HepG2 (cell line): ENCODE data around the gene TESK1. TPM values are rescaled to one million over a fixed set of nuclear protein-coding genes. Genes with fewer than 3 reads are reported as not detected.

Experiments used
- ARNT2 ChIP-seq: sonication (generic); formaldehyde crosslinking; IDR thresholded peaks from 2 replicates; pipeline ENCODE4 v1.8.0; 2022; ENCODE audit warnings: mild to moderate bottlenecking, low read depth, missing genetic modification reagents, moderate library complexity
- GLI4 ChIP-seq: sonication (generic); formaldehyde crosslinking; IDR thresholded peaks from 2 replicates; pipeline ENCODE4 v1.5.1; 2020; ENCODE audit warnings: missing genetic modification reagents, mild to moderate bottlenecking, moderate library complexity, borderline replicate concordance
- KMT2A ChIP-seq: sonication (generic); formaldehyde crosslinking; IDR thresholded peaks from 2 replicates; pipeline ENCODE4 v1.4.0; 2020; ENCODE audit warnings: missing genetic modification reagents
- MED13 ChIP-seq: sonication (generic); formaldehyde crosslinking; IDR thresholded peaks from 2 replicates; pipeline ENCODE4 v1.5.0; 2020; ENCODE audit warnings: missing genetic modification reagents
- MLLT10 ChIP-seq: sonication (generic); formaldehyde crosslinking; IDR thresholded peaks from 2 replicates; pipeline ENCODE4 v1.4.0; 2020; ENCODE audit warnings: missing genetic modification reagents
- NKX3-1 ChIP-seq: sonication (generic); formaldehyde crosslinking; IDR thresholded peaks from 2 replicates; pipeline ENCODE4 v1.5.0; 2020; ENCODE audit warnings: missing genetic modification reagents
- PBX2 ChIP-seq: IDR thresholded peaks from 2 replicates; pipeline ENCODE4 v1.6.1; 2016; ENCODE audit warnings: control low read depth
- PCBP2 ChIP-seq: fragments of 200-400 bp; formaldehyde crosslinking; optimal IDR thresholded peaks from 2 replicates; pipeline ENCODE3; 2018; ENCODE audit warnings: low read length, low read depth; ENCODE audit not compliant: poor library complexity, severe bottlenecking
- PTBP1 ChIP-seq: fragments of 200-400 bp; formaldehyde crosslinking; IDR thresholded peaks from 2 replicates; pipeline ENCODE4 v1.6.1; 2018; ENCODE audit warnings: low read length, low read depth; ENCODE audit not compliant: poor library complexity, severe bottlenecking
- RCOR2 ChIP-seq: IDR thresholded peaks from 2 replicates; pipeline ENCODE4 v1.6.1; 2016; ENCODE audit warnings: missing biosample characterization, missing genetic modification reagents
- STAG1 ChIP-seq: sonication (generic); formaldehyde crosslinking; IDR thresholded peaks from 2 replicates; pipeline ENCODE4 v1.4.0; 2020; ENCODE audit warnings: missing genetic modification reagents
- ZBED4 ChIP-seq: sonication (generic); formaldehyde crosslinking; IDR thresholded peaks from 2 replicates; pipeline ENCODE4 v1.4.0; 2020; ENCODE audit warnings: missing genetic modification reagents, borderline replicate concordance
- ZIK1 ChIP-seq: sonication (generic); formaldehyde crosslinking; IDR thresholded peaks from 2 replicates; pipeline ENCODE4 v1.5.0; 2020; ENCODE audit warnings: mild to moderate bottlenecking, low read depth, missing genetic modification reagents, borderline replicate concordance
- ZNF136 ChIP-seq: sonication (generic); formaldehyde crosslinking; IDR thresholded peaks from 2 replicates; pipeline ENCODE4 v1.8.1; 2022; ENCODE audit warnings: low read depth, mild to moderate bottlenecking, moderate library complexity, missing genetic modification reagents
- ZNF160 ChIP-seq: sonication (generic); formaldehyde crosslinking; IDR thresholded peaks from 2 replicates; pipeline ENCODE4 v1.8.0; 2022; ENCODE audit warnings: mild to moderate bottlenecking, inconsistent platforms, missing genetic modification reagents
- ZNF275 ChIP-seq: sonication (generic); formaldehyde crosslinking; IDR thresholded peaks from 2 replicates; pipeline ENCODE4 v1.8.0; 2022; ENCODE audit warnings: missing genetic modification reagents, mild to moderate bottlenecking, inconsistent platforms, borderline replicate concordance
- ZNF460 ChIP-seq: sonication (generic); formaldehyde crosslinking; IDR thresholded peaks from 2 replicates; pipeline ENCODE4 v1.5.1; 2020; ENCODE audit warnings: missing genetic modification reagents, mild to moderate bottlenecking, borderline replicate concordance
- ZNF574 ChIP-seq: sonication (generic); formaldehyde crosslinking; IDR thresholded peaks from 2 replicates; pipeline ENCODE4 v1.4.0; 2020; ENCODE audit warnings: missing genetic modification reagents
- ZNF788 ChIP-seq: sonication (generic); formaldehyde crosslinking; IDR thresholded peaks from 2 replicates; pipeline ENCODE4 v1.5.0; 2020; ENCODE audit warnings: mild to moderate bottlenecking, missing genetic modification reagents, borderline replicate concordance
- ZNF878 ChIP-seq: sonication (generic); formaldehyde crosslinking; IDR thresholded peaks from 2 replicates; pipeline ENCODE4 v1.8.1; 2023; ENCODE audit warnings: mild to moderate bottlenecking, missing genetic modification reagents, moderate library complexity
- polyA plus RNA-seq, 8 experiments: library from polyadenylated mRNA; depleted of rRNA in 3 of 8; stranded (reverse) in 7 of 8; unstranded in 1 of 8; fragments of >200 nt; fragmentation: Illumina TruSeq in 4 of 8; extraction: Trizol in 4 of 8; gene quantifications; 2 replicates each; pipeline versions ENCODE4 v1.2.1 to v1.2.3, GENCODE V29; 2011 to 2016; ENCODE audit warnings: low read depth in 4 of 8, missing spikeins in 1 of 8, mixed read lengths in 1 of 8; ENCODE audit not compliant: insufficient read depth in 1 of 8
- total RNA-seq, 5 experiments: library from RNA; depleted of rRNA; stranded (reverse); fragments of >200 nt; fragmentation: Illumina TruSeq; extraction: Trizol; gene quantifications; 2 replicates each; pipeline ENCODE4 v1.2.3, GENCODE V29; 2016; ENCODE audit warnings: low read depth in 1 of 5

TESK1 gene
- total and polyA plus RNA-seq, 2 of the 13 experiments (the other 11 are each of a cell fraction or from before 2014, with no cell fraction given), result 7.3 to 13.6 TPM

- peak; percentile 92 for TF ChIP-seq KMT2A (CRISPR knock-in tag)
- TF ChIP-seq PTBP1, result no peak
- no peak for TF ChIP-seq ZNF160 (CRISPR knock-in tag)
- peak; percentile 57 for TF ChIP-seq STAG1 (CRISPR knock-in tag)
- TF ChIP-seq ZBED4 (CRISPR knock-in tag), result peak; percentile 60; the same call in 1 of the 2 replicates
- peak; percentile 59; the same call in 1 of the 2 replicates for TF ChIP-seq ARNT2 (CRISPR knock-in tag)
- TF ChIP-seq GLI4 (CRISPR knock-in tag), result no peak
- TF ChIP-seq PCBP2, result no peak
- TF ChIP-seq RCOR2 (CRISPR knock-in tag), result peak; percentile 49; the same call in 1 of the 2 replicates
- TF ChIP-seq ZNF878 (CRISPR knock-in tag), result no peak
- no peak for TF ChIP-seq NKX3-1 (CRISPR knock-in tag)
- no peak for TF ChIP-seq MLLT10 (CRISPR knock-in tag)
- 0 out of 2 replicates have a peak, but pooled peaks have one; percentile 11 for TF ChIP-seq ZIK1 (CRISPR knock-in tag)
- no peak for TF ChIP-seq ZNF460 (CRISPR knock-in tag)
- no peak for TF ChIP-seq PBX2 (CRISPR knock-in tag)
- peak; percentile 38; the same call in 1 of the 2 replicates for TF ChIP-seq ZNF136 (CRISPR knock-in tag)
- no peak for TF ChIP-seq ZNF788 (CRISPR knock-in tag)
- peak; percentile 83; the same call in 1 of the 2 replicates for TF ChIP-seq ZNF275 (CRISPR knock-in tag)
- TF ChIP-seq MED13 (CRISPR knock-in tag), result no peak
- peak; percentile 90 for TF ChIP-seq ZNF574
Observed at GRCh38 chr9:35603986-35604577, 980 bp upstream of the TESK1 start (continued).
